ENCODE data around the gene FKBP11. TPM values are rescaled to one million over a fixed set of nuclear protein-coding genes. Genes with fewer than 3 reads are reported as not detected.

The FKBP11 gene
- total and polyA plus RNA-seq, 2 of the 13 experiments (the other 11 are each of a cell fraction or from before 2014, with no cell fraction given), result 15.5 to 19.4 TPM

GRCh38 chr12:48882972-48883304 is 42.4 kb downstream of the FKBP11 start:
- DNase-seq (ENCODE audit: low spot score) (no peak), ATAC-seq (peak; percentile 57), FAIRE-seq (no peak)
- no TSS peak for BruUV-seq (replicated peaks)
- in situ Hi-C loops (cut with HindIII; ENCODE audit: extremely low pct_ligation_motif_present, low pct_unique_long_range_greater_than_20kb), result no loop called here
- no peak overlapping the region for H2AFZ ChIP-seq (ENCODE audit: low read length)
- ChIA-PET CTCF (ENCODE audit: low intra/inter-chr PET ratio, low total read pairs) (no interaction called here), POLR2A (interaction anchor here (1.1 to 3.7 kb wide), 7 partner anchors 10 to 115 kb away, joined by 3 to 52 read pairs (median 4); partner anchors contain the start of genes DDX23 and RND1)
- intact Hi-C loops (cut with micrococcal nuclease; ENCODE audit: unreplicated experiment), result loop anchor here (1.0 to 2.0 kb wide), 2 partner anchors 16 to 201 kb away; partner anchors contain the start of gene KANSL2
- peaks cover 2 to 19% of the 10 kb centered on the region in 2 experiments; a peak in 3 of 5 replicates for H3K27me3 ChIP-seq (ENCODE audit: control insufficient read depth in 1 of 2, insufficient read depth in 2 of 2, low read length in 2 of 2)
- 5% methylated on average over 2 of the region's 3 CpGs for WGBS (ENCODE audit: low lambda C conversion rate)
- H4K20me1 ChIP-seq (ENCODE audit: insufficient read depth, low read length), result no peaks in the 10 kb centered on the region
- H3K27ac ChIP-seq (ENCODE audit: extremely low read length, insufficient read depth, low read length), result no peak overlapping the region
- H3K4me3 ChIP-seq (replicated peaks in 1 of 3; ENCODE audit: insufficient read depth in 1 of 3, low read depth in 2 of 3, low read length in 3 of 3), result peak overlapping the region; percentile 23 to 64 (median 37); a peak in 4 of 6 replicates
- H3K9me3 ChIP-seq (ENCODE audit: low read length), result no peaks in the 10 kb centered on the region
- peaks cover 90% of the 10 kb centered on the region for H3K4me1 ChIP-seq (ENCODE audit: insufficient read depth, low read length)
- no peaks in the 10 kb centered on the region for H3K36me3 ChIP-seq (replicated peaks in 1 of 2; ENCODE audit: control insufficient read depth in 1 of 2, insufficient read depth in 2 of 2, low read length in 2 of 2)
- peak overlapping the region; percentile 93 for H3K4me2 ChIP-seq (ENCODE audit: low read depth, low read length)
- TF ChIP-seq, protein P1, sequence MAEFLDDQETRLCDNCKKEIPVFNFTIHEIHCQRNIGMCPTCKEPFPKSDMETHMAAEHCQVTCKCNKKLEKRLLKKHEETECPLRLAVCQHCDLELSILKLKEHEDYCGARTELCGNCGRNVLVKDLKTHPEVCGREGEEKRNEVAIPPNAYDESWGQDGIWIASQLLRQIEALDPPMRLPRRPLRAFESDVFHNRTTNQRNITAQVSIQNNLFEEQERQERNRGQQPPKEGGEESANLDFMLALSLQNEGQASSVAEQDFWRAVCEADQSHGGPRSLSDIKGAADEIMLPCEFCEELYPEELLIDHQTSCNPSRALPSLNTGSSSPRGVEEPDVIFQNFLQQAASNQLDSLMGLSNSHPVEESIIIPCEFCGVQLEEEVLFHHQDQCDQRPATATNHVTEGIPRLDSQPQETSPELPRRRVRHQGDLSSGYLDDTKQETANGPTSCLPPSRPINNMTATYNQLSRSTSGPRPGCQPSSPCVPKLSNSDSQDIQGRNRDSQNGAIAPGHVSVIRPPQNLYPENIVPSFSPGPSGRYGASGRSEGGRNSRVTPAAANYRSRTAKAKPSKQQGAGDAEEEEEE (CRISPR knock-in tag; IDR thresholded peaks at IDR 0.05; ENCODE audit: borderline replicate concordance), result no peak
- TF ChIP-seq SOX13 (IDR thresholded peaks at IDR 0.05), result no peak
- peak in 1 of 2 experiments; percentile 43; a peak in 1 of 4 replicates for TF ChIP-seq SOX13 (CRISPR knock-in tag; conservative IDR thresholded peaks at IDR 0.05 in 1 of 2, IDR thresholded peaks at IDR 0.05 in 1 of 2)
- 0 out of 2 replicates have a peak, but pooled peaks have one; percentile 54 for TF ChIP-seq ARID2 (CRISPR knock-in tag; IDR thresholded peaks at IDR 0.05; ENCODE audit: borderline replicate concordance)
- TF ChIP-seq FOXP1 (IDR thresholded peaks at IDR 0.05), result no peak
- TF ChIP-seq FOXP1 (CRISPR knock-in tag; IDR thresholded peaks at IDR 0.05), result peak; percentile 46; the same call in 1 of the 2 replicates
- TF ChIP-seq FOXA3 (CRISPR knock-in tag; IDR thresholded peaks at IDR 0.05), result peak; percentile 33; the same call in 1 of the 2 replicates
- TF ChIP-seq NR2F6 (IDR thresholded peaks at IDR 0.05), result no peak
- TF ChIP-seq NR2F6 (CRISPR knock-in tag; IDR thresholded peaks at IDR 0.05), result peak; percentile 67
- peak; percentile 22; the same call in 1 of the 2 replicates for TF ChIP-seq BCL6 (CRISPR knock-in tag; IDR thresholded peaks at IDR 0.05)
- 0 out of 2 replicates have a peak, but pooled peaks have one; percentile 12 for TF ChIP-seq RARA (CRISPR knock-in tag; IDR thresholded peaks at IDR 0.05)
- no peak for TF ChIP-seq HMGXB3 (CRISPR knock-in tag; IDR thresholded peaks at IDR 0.05; ENCODE audit: borderline replicate concordance)
- TF ChIP-seq, protein P2, sequence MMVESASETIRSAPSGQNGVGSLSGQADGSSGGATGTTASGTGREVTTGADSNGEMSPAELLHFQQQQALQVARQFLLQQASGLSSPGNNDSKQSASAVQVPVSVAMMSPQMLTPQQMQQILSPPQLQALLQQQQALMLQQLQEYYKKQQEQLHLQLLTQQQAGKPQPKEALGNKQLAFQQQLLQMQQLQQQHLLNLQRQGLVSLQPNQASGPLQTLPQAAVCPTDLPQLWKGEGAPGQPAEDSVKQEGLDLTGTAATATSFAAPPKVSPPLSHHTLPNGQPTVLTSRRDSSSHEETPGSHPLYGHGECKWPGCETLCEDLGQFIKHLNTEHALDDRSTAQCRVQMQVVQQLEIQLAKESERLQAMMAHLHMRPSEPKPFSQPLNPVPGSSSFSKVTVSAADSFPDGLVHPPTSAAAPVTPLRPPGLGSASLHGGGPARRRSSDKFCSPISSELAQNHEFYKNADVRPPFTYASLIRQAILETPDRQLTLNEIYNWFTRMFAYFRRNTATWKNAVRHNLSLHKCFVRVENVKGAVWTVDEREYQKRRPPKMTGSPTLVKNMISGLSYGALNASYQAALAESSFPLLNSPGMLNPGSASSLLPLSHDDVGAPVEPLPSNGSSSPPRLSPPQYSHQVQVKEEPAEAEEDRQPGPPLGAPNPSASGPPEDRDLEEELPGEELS (CRISPR knock-in tag; IDR thresholded peaks at IDR 0.05), result 0 out of 2 replicates have a peak, but pooled peaks have one; percentile 23
- TF ChIP-seq SPEN (CRISPR knock-in tag; IDR thresholded peaks at IDR 0.05; ENCODE audit: low read depth), result no peak
- no peaks in the 10 kb centered on the region for H3K79me2 ChIP-seq (ENCODE audit: insufficient read depth, low read length)
- no peak overlapping the region for H3K9ac ChIP-seq (ENCODE audit: insufficient read depth, low read depth, low read length)
